GM18868 (cell line): ENCODE measurements around the gene SPDYE1.

ENCODE experiments used
- ATAC-seq: cut with Tn5 transposase; IDR thresholded peaks from one replicate; pipeline ENCODE4 v1.9.1; 2021; ENCODE audit warnings: mild to moderate bottlenecking, moderate library complexity; ENCODE audit not compliant: unreplicated experiment

SPDYE1 gene

DNA sequence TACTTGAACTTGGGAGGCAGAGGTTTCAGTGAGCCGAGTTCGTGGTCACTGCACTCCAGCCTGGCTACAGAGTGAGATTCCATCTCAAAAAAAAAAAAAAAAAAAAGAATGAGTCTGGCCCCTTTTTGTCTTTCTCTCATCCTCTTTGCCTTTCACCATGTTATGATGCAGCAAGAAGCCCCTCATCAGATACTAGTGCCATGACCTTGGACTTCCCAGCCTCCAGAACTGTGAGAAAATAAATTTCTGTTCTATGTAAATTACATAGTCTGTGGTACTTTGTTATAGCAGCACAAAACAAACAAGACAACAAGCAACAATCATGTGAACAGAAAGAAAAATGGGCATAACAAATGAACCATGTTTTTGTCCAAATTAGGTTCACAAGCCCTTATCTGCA is 44.5 kb downstream of the SPDYE1 start:
- no peak for ATAC-seq

GRCh38 chr7:44043902-44044301 is 46.2 kb downstream of the SPDYE1 start:
- ATAC-seq: no peak

DNA sequence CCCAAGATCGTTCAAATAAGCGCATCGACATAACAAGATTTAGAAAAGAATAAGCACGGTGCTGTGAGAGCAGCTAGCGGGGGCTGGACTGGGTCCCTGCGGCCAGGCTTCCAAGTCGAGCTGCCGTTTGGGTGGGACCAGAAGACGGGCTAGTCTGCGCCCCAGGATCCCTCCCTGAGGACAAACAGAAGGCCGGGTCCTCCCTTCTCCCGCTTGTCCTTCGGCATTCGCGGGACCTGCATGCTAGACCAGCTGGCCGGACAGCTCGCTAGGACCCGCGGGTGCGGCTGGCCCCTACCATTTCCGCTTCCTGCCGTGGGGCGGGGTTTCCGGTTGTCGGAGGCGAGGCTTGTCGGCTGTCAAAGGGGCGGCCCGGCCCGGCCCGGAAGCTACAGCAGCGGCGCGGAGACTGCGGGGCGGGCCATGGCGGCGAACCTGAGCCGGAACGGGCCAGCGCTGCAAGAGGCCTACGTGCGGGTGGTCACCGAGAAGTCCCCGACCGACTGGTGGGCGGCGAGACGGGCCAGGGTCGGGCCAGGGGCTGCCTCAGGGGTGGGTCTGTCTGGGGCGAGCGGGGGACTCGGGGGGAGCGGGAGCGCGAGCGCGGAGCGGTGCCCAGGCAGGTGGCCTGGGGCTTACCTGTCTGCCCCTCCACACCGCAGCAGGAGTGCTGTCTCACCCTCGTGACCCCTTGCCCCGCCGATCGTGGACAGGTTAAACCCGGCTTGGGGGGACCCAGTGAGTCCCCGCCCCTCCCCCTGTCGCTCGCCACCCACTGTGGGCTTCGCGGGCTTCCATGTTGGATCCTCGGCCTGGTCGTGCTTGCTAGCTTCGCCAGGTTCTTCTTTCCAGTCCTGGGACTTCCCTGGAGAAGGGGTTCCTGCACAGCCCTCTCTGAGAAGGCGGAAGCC is 46.9 kb downstream of the SPDYE1 start, which contains the start of gene DBNL:
Gene DBNL, plus strand, starts transcription at position 388 of the 911 bp plus-strand sequence. Its CDS starts 36 bp downstream, at position 424.
- ATAC-seq: peak; percentile 71

GRCh38 chr7:44045226-44046014 is 47.7 kb downstream of the SPDYE1 start:
- peak; percentile 3 for ATAC-seq

- ATAC-seq: peak; percentile 56
Measured at GRCh38 chr7:44046321-44047061, 48.8 kb downstream of the SPDYE1 start.

GRCh38 chr7:44048031-44048795 is 50.5 kb downstream of the SPDYE1 start:
- no peak for ATAC-seq

DNA sequence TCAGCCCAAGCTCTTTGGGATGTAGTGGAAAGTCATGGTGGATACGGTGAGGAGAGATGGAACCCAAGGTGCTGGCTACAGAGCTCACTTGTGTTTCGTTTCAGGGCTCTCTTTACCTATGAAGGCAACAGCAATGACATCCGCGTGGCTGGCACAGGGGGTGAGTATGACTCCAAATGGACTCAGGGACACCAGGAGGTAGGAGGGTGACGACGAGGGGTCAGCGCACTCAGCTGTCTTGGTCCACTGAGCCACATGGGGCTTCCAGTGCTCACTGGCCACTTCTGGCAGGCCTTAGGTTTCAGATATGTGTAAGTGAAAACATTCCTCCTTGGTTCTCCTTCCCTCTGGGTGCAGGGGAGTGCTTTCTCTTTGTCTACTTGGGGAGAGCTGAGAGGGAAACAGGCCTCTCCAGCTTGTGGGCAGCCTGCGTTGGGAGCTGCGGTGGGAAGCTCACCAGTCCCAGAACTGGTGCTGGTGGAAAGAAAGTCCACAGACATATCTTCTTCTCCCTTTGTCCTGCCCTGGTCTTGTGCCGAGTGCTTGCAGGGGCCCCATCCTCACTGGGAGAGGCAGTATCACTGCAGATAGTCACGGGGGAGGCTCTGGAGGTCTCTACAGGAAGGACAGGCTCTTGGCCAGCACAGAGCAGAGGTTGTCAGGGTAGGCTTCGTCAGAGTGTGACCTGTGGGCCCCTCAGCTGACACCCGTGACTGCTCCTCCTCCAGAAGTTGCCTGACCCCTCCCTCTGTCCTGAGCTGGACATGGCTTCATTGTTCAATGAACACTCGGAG is 52.6 kb downstream of the SPDYE1 start:
- ATAC-seq: no peak

DNA sequence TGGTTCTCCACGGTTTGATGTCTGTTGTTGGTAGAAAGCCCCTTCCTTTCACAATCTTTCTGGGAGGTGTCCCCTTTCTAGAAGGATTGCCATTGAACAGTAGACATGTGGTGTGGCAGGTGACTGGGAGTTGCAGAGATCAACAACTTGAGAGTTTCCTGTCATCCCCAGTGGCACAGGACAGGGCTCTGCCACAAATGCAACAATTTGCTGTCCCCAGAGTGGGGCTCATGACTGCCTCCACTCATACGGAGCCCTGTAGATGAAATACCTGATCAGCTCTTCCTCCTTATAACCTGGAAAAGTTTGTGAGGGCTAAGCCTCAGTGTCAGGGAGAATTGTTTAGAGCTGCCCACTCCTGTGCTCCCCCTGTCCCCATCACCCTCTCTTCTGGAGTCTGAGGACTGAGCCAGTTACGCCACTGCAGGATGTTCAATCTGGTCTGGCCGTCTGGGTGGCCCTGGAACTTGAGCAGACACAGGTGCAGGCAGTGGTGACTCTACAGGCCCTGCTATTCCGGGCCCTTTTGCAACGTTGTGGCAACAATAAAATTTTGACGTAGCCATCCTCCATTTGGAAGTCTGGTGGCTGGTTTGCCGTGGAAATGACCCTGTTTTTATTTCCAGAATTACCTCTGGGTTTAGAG is 53.3 kb downstream of the SPDYE1 start:
- no peak for ATAC-seq

DNA sequence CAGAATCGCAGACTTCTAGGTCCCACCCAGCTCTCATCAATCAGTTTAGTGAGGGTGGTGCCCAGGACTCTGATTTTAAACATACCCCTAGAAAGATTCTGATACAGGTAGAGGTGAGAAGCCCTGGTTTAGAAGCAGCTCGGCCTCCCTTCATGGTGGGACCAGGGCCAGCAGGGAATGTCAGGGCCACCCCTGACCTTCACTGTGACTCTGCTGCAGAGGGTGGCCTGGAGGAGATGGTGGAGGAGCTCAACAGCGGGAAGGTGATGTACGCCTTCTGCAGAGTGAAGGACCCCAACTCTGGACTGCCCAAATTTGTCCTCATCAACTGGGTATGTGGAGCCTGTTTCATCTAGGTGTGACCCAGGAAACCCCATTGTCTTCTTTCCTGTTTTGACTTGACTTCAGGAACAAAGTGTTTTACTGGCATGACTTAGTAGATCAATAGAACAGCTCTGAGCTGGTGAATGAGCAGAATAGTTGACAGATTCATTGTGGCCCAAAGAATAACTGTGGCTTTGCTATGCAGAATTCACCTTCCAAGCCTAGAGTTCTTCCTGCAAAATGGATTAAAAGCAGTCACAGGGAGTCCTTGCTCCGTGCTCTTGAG is 54.0 kb downstream of the SPDYE1 start:
- ATAC-seq: no peak

- no peak for ATAC-seq
Measured at GRCh38 chr7:44052771-44053365, 55.2 kb downstream of the SPDYE1 start.

GRCh38 chr7:44056681-44057080 is 59.0 kb downstream of the SPDYE1 start:
- no peak for ATAC-seq

DNA sequence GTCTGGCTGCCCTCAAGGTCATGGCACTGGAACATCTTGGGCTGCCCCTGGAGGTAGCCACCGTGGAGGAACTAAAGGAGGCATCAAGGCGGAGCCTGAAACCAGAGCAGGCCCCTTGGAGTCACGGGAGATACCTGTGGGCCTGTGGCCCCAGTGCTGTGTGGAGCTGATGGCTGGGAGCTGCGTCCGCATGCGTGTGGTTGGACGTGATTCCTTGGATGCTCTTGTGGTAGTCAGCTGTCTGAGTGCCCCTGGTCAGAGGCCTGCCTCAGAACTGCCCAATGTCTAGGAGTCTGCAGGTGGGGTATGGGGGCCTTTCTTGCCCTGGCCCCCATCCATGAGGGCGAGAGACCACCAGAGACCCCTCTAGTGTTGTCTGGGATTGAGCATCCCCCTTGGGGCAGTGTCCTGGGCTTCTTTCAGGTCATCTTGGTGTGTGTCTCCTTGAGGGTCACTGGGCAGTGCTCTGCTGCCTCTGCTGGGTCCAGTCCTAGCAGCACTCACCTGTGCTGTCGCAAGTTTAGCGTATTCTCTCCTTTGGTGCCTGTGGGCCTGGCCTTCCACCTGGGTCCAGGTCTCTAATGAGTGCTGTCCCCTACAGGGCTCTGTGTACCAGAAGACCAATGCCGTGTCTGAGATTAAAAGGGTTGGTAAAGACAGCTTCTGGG is 59.6 kb downstream of the SPDYE1 start:
- ATAC-seq: no peak

DNA sequence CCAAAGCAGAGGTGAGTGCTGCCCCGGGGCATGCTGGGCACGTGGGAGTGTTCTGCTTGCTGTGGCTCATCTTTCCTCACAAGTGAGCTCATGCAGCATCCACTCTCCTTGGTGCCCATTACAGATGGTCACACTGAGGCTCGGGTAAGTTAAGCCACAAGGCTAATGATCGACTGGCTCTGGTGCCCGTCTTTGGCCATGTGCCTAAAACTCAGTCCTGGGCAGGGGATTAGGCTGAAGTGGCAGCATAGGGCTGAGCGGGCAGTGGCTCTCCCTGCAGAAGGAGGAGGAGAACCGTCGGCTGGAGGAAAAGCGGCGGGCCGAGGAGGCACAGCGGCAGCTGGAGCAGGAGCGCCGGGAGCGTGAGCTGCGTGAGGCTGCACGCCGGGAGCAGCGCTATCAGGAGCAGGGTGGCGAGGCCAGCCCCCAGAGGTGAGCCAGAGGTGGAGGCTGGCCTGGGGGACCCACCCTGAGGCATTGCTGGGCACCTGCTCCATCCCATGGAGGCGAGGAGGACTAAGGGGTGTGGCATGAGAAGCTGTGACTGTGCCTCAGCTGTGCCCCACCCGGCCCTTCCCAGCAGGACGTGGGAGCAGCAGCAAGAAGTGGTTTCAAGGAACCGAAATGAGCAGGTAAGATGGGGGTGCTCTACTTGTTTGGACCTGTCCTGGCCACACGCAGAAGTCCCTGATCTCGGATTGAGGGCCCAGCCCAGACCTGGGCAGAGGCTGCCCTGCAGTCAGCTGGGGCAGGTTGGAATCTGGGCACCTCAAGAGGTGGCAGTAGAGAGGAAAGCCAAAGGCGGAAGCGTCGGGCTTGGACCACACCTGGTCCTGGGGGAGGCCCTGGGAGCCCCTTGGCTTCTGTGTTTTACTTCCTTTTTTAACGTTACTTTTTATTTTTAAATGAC is 60.4 kb downstream of the SPDYE1 start:
- ATAC-seq: no peak

DNA sequence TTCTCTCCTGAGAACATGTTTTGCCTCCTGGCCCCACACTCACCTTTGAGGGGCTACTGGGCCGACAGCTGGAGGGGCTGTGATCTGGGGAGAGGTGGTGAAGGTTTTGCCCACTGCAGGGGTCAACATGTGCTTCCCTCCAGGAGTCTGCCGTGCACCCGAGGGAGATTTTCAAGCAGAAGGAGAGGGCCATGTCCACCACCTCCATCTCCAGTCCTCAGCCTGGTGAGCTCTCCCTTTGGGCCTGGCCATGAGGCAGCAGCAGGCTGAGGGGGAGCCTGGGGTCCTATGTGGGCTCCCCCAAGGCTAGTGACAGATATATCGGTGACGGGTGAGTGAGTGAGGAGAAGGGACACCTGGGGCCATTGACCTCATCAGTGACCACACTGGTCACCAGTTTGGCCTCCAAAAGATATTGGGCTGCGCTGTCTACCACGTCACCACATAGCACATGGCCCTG is 61.1 kb downstream of the SPDYE1 start:
- peak; percentile 4 for ATAC-seq

DNA sequence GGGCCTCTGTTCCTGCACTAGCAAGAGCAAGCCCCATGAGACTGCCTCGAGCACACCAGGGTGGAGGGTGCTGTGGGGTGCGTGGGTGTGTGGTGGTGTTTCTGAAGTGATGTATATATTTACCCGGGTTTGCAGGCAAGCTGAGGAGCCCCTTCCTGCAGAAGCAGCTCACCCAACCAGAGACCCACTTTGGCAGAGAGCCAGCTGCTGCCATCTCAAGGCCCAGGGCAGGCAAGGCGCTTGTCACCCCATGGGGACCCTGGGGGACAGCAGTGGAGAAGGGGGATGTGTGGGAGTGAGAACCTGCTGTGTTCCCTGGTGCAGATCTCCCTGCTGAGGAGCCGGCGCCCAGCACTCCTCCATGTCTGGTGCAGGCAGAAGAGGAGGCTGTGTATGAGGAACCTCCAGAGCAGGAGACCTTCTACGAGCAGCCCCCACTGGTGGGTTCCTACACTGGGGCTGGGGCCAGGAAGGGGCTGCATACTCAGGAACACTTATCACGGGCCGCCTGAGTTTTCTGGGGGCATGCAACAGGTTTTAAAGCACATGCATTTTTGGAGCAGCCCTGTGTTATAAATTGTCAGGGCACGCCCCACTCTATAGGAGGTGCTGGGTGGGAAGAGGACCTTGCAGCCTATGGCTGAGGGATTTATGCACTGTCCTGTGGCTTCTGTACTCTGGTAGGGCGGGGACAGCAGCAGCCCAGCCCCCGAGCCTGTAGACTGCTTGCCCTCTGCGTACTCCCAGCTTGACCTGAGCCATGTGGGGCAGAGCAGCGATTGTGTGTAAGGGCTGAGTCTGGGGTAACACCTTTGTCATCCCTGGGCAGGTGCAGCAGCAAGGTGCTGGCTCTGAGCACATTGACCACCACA is 61.8 kb downstream of the SPDYE1 start:
- ATAC-seq: peak; percentile 81
